ENCODE results near the gene POLN.

Gene POLN

DNA sequence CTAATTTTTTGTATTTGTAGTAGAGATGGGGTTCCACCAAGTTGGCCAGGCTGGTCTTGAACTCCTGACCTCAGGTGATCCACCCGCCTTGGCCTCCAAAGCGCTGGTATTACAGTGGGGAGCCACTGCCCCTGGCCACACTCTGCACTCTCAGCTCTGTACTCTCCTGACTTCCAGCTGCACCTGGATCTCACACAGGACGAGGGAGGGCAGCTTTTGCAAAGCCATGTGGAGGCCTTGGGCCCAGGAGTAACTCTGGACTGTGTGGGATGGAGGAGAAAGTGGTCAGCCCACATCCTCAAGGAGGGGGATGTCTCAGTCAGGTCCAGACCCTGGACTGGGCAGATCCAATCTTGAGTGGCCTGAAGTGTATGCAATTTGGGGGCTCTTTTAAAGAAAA, 159.8 kb downstream of the POLN start:
- no peak for DNase-seq (ENCODE audit: low read depth)

DNA sequence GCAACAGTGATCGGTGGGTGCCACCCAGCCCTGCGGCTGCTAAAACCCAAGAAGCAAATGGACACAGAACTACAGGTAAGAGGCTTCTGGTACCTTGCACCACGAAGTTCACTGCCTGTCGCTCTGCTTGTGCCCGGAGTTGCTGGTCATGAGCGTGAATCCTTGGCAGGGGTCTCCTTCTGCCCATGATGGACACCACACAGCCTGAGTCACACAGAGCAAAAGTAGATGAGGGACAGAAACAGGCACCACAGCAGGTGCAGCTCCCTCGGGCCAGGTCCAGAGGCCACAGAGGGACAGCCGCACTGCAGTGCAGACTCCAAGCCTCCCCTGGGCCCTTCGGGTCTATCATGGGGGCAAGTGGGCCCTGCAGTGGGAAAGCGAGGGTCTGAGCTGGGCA, 160.4 kb downstream of the POLN start:
- no peak for DNase-seq (ENCODE audit: low read depth)

DNA sequence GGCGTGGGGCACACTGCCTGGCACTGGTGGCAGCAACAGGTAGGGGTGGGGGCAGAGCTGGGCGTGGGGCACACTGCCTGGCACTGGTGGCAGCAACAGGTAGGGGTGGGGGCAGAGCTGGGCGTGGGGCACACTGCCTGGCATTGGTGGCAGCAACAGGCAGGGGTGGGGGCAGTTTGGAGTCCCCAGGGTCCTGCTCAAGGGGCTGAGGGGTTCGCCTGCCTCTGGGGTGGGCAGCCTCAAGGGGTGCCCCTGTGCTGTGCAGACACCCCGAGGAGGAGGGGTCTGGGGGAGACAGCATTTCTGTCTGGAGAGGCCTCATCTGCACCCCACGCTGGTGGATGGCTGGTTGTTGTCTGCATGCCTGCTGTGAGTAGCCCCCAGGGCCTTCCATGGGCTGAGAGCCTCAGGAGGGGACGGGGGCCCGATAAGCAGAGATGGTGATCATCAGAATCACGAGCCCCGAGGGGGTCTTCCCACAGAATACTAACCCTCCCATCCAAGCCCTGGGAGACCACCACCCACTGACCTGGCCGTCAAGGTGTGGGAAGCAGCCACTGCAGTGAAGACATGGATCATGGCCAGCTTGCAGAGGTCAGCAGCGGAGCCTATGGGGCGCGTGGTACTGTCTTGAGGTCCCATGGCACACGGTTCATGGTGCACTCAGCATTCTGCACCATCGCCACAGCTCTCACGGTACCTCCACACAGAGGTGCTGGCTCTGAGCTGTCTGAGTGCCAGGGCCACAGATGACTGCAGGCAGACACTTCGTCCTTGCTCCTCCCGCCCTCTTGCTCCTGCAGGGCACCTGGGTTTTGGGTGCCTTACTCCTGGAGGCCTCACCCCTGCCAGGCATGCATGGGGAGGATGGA, 161.3 kb downstream of the POLN start:
- no peak for DNase-seq (ENCODE audit: low read depth)

DNA sequence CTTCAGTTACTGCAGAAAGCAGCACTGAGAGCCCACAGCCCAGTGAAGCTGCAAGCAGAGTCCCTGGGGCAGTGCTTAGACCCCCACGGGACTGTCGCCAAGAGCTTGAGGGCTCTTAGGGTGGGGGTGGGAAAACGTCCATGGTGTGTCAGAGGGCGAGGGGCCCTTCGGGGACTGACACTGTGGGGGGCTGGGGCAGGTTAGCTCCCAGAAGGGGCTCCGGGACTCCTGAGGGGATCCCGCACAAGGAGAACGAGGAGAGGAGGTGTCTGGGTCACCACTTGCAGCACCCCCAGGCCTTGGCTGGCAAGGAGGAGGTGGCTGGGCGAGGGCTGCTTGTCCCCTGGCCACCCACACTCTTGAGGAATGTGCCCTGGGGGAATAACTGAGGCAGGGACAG, 162.0 kb downstream of the POLN start:
- DNase-seq (ENCODE audit: low read depth), result no peak

DNA sequence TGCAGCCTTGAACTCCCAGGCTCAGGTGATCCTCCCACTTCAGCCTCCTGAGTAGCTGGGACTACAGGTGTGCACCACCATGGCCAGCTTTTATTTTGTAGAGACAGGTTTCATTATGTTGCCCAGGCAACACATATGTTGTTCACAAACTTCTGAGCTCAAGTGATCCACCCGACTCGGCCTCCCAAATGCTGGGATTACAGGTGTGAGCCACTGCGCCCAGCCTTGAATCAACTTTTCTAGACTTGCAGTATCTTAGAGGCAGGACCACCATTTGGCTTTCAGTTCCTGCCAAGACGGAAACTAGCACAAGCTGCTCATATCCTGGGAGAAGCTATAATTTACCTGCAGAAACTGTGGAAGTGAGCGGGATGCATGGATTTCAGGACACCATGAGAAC, 162.9 kb downstream of the POLN start:
- no peak for DNase-seq (ENCODE audit: low read depth)

DNA sequence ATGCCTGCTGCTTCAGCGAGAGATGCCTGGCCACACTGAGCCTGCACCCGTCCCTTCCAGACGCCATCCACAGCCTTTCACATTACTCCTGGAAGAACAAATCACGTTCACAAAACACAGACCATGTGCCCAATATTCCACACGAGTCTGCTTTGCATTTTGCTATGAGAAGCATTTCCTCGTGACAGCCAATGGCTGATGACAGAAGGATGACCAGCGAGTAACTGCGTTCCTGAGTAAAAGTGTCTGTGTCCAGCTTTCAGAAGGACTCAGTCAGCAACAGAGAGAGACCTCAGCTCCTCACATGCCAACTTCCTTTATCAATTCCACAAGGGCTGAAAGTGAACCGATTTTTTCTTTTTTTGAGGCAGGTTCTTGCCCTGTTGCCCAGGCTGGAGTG, 163.3 kb downstream of the POLN start:
- no peak for DNase-seq (ENCODE audit: low read depth)

DNA sequence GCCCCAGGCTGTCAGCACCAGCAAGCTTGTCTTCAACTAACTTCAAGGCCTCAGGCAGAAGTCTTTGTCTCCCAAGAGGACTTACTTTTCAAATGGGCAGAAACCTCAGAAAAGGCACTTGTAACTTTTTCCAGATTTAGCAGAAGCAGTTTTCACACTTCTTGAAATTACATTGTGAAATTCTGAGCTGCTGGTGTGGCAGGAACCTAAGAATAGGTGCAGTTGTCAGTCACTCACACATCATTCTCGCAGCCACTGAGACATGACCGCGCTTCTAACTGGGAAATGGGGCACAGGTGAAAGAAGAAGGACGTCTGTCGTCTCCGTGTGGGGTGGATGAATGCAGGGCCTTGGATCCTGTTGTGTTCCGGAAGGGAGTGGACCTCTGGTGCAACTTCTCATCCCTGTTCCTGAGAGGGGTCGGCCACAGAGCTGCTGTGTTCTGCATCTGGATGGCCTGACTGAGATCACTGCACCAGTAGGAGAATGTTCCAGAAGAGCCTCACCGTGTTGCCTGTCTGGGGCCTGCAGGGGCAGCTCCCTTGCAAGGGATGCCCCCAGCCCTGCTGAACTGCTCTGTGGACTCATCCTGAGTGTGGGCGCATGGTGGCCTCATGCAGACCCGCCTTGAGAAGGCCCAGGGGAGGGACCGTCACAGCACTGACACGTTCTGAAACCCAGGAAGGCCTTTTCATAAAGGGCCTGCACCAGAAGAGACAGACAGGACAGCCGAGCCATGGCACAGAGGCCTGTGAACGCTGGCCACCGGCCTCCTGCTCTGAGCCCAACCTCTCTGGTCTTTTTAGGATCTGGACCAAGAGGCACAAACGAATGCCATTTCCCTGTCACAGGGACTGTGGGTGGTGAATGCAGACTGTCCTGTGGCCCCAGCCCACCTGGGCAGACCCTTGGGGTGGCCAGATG, 164.1 kb downstream of the POLN start:
- no peak for DNase-seq (ENCODE audit: low read depth)

DNA sequence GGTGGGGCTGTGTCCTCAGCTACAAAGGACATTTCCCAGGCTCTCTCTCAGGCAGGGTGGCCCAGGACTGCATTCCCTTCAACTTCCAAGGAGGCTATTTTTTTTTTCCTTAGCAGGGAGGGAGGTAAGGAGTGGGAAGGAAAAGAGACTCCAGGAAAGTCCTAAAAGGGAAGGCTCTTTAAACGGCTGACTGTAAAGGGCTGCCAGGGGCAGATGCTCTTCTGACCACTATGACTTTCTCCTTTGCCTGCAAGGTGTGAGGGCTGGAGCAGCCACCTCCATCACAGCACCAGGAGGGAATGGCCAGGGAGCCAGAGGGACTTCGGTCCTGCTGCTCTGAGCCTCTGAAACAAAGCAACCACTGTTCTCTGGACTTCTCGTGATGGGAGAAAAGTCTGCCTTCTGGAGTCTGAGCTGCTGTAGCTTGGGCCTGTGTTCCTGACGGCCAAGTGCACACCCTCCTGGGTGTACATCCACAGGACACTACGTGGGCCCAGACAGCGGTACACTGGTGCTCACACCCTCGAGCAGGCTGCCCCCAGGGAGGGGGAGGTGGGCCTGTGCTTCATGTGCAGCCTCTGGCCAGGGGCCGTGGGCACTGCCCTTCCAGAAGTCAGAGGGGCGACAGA, 164.9 kb downstream of the POLN start:
- no peak for DNase-seq (ENCODE audit: low read depth)

DNA sequence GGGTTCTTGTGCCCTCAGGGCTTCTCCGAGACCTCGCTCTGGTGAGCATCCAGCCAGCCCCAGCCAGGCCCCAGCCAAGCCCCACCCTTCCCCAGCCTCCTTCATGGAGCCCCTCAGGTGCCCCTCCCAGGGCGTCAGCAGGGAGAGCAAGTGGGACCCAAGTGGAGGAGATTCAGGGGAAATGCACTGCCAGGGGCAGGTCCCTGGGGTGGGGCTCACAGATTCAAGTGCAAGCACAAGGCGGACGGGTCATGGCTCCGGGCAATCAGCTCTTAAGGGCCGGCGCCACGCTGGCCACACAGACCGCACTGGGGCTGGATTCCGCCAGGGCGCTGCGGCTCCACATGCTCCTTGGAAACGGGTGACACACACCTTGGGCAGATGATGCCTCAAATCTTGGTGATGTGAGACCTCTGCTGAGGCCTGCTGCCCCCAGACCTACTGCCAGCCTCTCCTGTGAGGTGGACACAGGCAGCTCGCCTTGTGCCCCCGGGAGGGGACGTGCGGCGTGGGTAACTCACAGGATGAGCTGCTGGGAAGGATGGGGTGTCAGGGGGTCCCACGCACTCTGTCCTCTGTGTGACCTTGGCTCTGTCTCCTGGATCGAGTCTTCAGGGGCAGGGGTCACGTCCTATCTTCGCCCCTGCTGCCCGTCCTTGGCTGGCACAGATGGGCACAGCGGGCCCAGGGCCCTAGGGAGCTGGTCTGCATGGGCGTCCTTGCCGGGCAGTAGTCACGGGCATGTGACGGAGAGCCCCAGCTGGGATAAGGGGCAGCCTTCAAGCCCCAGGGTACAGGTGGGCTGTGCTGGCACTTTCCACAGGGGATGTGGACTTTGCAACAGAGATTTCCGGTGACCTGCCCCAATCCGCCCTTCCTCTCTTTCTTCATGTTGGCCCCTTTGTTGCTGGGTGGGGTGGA, 165.7 kb downstream of the POLN start:
- DNase-seq (ENCODE audit: low read depth), result no peak

DNA sequence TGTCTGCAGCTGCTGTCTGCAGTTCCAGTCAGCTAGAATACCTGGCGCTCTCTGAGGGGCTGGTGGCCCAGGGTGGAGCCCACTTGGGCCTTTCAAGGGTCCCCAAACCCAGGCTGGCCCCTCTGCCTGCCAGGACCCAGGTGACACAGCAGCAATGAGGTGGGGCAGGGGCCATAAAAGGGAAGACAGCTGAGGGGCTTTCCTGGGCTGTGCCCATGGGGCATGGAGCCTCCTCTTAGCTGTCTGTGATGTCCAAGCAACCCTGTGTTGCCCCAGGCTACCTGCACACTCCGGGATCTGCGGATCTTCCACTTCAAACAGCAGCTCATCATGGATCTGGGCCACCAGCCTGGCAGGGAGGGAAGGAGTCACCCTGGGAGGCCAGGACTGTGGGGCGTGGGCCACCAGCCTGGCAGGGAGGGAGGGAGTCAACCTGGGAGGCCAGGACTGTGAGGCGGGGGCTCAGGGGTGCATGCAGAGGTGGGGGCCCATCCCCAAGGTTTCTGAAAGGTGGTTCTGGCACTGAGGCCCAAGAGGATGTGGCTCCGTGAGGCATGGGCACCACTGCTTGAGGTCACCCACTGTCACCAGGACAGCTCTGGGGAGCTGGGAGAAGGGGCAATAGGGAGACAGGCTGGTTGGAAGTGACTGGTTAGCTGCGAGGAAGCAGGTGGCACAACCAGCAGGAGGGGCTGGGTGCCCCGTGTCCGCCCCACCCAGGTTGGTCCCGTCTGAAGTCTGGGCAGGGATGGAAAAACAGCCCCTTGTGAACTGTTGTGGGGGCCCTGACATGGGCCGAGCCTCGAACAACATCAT, 166.5 kb downstream of the POLN start:
- DNase-seq (ENCODE audit: low read depth), result no peak

DNA sequence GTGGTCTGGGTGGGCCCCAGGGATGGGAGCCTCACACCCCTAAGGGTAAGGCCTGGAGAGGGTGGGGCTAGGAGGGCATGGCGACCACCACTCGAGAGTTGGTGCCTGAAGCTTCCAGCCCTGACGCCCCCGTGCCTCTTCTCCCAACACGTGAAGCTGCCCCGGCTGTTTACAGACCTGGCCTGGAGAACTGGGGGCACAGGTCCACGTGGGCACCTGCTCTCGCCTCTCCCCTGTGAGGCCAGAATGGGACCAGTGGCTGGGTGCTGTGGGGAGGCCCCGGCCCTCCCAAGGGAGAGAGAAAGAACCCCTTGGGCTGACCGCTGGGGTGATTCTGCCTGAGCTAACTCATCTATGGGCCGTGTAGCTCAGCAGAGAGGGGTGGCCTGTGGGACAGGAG, 167.3 kb downstream of the POLN start:
- no peak for DNase-seq (ENCODE audit: low read depth)

DNA sequence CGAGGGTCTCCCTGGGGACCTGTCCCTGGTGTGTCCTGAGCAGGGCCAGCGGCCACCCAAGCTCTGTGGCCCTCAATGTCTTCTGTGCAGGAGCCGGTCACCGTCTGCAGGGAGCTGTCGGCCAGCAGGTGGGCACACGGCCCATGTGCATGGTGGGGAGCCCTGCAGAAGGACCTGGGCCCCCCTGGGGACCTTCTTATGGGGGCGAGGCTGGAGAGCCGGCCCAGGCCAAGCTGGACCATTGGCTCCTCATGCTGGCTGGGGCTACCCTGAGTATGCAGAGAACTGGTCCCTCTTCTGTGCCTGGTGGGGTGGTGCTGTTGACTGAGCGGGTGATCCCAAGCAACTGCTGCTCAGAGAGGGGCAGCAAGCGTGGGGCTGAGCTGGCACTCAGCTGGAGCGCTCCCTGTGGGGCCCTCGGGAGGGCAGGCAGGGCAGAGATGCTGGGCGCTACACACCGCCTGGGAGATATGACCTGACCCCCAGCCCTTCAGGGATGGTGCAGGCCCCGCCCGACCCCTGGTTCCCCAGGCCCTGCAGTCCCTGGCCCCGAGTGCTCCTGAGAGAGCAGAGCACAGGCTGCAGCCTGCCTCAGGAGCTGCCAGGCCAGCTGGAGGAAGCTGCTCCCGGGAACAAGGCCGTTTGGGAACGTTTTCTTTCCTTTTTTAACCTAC, 168.0 kb downstream of the POLN start:
- no peak for DNase-seq (ENCODE audit: low read depth)

DNA sequence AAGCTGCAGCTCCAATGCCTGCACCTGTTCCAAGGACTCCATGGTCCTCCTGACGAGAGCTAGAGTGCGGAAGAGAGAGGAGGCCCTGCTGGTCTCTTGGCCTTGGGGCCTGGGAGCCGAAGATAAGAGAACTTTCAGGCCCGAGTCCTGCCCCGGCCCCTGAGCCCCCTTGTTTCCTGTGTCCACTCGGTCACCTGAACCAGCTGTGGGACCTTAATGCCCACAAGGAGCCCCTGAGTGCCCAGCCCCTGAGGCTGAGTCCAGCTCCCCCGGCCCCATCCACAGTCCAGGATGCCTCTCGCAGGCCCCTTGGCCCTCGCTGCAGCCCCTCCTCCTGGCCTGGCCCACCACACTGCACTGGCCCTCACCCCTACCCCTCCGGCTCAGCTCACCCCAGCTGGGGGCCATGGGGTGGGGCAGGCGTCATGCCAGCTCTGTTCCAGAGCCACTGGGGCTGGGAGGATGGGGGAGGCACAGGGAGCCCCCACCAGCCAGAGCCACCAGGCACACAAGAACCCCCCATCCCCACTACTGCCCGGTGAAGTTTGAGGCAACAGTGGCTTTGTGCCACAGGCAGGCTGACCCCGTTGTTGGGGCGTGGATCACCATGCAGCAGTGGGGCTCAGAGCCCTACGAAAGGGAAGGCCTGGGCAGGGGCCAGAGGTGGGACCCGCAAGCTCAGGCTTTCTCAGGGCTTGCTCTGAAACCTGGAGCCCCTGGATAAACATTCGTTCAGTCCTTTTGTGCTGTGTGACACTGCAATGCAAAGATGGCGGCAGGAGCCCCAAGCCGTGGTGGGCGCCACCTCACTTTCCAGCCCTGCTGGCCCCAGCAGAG, 168.7 kb downstream of the POLN start:
- DNase-seq (ENCODE audit: low read depth), result no peak

DNA sequence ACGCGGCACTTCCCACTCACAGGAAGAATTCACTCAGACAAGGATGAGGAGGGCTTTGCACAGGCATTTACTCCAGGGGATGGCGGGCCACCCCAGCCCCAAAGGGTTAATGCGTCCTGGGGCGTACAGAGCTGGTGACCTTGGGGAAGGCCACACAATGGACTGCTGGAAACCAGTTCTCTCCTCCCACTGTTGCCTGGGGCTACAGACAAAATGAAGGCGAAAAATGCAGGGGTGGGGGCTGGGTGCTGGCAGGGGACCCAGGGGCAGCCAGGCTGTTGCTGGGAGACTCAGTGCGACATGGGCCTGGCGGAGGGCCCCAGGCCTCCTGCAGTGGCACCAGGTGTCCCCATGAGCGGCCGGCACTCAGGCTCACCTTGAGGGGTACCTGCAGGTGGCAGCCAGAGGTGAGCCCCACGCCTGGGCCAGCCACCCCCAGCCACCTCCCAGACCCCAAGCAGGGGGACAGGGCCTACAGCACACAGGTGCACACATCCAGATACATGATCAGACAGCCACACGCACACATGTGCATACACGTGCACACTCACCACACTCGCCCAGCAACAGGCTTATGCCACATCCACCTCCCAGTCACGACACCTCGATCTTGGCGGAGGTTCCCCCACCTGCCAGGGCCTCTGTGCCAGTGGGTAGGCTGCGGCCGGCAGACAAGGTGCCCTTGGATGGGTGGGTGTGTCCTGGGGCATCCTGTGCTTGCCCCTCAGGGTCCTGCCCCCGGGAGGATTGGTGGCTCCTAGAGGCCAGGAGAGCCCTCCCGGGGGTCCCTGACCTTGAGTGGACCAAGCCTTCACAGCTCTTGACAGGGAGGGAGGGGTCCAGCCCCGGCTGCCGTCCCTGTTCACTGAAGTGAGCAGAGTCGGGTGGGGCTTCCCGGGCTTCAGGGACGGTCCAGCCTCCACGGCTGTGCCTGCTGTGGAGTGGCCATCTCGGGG, 169.7 kb downstream of the POLN start:
- DNase-seq (ENCODE audit: low read depth), result no peak

DNA sequence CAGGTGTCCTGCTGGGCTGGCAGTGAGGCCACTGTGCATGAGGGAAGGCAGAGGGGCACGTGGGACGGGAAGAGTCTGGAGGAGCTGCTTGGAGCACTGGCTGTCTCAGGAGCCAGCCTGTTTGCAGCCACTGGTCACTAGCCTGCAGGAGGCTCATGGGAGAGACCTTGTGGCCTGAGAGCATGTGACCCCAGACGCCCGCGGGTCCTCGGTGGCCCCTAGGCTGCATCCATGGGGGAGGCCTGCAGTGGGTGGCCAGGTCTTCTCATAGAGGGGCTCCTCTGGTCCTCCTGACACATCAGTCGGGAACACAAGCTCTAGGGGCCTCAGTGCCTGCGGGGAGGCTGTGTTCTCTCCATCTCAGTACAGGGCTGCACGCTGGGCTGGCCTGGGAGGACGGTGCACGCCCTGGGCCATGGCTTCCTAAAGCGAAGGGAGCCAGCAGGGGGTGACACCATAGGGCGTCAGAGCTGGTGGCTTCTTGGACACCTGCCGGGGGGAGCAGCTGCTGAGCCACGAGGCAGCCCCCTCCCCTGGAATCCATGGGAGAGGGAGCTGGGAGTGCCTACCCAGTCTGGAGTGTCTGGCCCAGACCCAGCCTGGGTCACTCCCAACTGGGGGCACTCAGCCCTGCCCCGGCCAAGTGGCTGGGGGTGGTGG, 170.5 kb downstream of the POLN start:
- no peak for DNase-seq (ENCODE audit: low read depth)

DNA sequence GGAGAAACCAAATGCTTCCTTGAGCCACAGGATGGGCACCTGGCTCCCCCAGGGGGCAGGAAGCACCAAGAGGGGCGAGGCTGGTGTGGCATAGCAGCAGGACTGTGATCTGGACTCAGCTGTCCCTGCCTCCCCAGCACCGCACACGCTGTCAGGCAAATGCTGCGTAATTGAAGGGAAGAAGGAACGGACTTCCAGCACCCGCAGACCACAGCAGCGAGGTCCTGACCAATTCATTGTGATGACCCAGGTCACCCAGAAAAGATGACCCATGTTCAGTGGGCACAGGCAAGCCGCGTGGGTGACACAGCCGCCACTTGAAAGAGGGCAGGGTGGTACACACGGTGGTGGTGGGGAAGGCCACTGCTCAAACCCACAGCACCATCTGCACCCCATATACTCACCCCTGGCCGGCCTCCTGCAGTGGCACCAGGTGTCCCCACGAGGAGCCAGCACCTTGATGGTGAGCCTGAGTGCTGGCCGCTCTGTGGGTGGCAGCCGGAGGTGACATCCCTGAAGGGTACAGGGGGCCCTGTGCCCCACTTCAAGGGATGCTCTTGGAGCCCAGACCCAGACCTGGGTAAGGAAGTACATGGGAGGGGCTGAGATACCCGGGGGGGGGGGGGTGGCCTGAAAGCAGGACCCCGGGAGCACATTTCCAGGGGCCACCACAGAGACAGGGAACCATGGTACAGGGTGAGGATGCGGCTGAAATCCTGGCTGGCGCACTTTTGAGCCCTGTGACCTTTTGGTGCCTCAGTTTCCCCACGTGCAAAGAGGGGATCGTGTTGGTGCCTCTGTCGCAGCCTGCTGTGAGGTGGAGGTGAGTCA, 171.3 kb downstream of the POLN start:
- DNase-seq (ENCODE audit: low read depth), result no peak

DNA sequence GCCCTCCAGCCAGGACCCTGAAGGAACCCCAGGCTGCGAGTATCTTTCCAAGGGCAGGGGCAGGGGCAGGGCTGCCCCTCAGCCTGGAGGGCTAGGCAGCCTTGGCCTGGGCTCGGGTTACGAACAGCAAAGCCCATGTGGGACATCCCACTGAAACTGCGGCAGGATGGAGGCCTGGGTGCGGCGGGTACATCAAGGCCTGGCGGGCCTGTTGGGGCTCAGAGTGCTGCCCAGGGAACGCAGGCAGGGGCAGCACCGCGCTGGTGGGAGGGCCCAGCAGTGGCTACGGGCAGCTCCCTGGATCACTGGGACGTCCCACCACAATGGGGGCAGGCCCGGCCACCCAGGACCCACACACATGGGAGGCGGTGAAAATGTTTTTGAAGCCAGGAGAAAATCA, 171.9 kb downstream of the POLN start:
- DNase-seq (ENCODE audit: low read depth), result no peak
